RKO (cell line): Measurements from ENCODE around the gene NPIPB6.

Experiments
- DNase-seq: peaks from one replicate; pipeline ENCODE4 v3.0.0-alpha.2; 2016; ENCODE audit warnings: low spot score

The NPIPB6 gene

DNA sequence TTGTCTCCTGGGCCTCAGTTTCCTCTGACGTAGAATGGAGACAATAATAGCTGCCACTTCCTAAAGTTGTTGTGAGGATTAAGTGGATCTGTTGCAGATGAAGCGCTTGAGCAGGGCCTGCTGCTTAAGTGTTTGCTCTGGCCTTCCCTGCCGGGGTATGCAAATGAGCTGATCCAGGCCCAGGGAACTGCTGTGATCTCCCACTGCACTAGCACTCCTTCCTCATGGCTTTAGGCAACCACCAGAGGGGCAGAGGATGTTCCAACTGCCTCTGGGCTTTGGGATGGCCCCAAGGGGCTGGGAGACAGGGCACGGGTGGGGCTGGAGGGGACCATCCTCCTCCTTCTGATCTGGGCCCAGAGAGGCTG lies 64.8 kb downstream of the NPIPB6 start:
- DNase-seq, result no peak

DNA sequence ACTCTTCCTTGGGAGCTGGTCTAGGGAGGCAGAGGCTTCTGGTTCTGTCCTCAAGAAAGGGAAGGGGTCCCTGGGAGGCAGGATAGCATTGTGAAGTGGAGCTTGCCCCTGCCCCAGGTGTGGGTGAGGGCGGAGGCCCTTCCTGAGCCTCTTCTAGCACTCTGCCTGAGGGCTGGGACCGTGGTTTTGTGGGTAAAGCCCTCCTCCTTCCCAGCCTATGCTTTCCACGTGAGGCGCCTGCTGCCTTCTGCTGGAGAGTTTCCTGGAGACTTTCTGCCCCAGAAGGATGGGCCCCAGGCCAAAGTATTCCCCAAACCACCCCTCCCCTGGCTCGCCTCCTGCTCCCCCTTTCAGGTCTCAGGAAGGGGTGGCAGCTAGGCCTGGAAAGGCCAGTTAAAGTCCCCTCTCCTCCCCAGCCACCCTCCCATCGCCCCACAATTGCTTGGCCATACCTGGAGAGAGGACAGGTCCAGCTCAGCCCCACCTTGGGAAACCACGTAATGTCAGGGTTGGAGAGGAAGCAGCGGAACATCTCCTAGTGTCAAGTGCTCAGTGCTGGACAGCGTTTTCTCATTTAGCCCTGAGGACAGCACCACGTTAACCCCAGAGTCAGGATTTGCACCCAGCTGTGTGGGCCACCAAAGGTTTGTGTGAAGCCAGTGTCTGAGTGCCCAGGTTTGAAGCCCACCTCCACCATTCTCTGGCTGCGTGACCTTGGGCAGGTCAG lies 65.4 kb downstream of the NPIPB6 start:
- no peak for DNase-seq

DNA sequence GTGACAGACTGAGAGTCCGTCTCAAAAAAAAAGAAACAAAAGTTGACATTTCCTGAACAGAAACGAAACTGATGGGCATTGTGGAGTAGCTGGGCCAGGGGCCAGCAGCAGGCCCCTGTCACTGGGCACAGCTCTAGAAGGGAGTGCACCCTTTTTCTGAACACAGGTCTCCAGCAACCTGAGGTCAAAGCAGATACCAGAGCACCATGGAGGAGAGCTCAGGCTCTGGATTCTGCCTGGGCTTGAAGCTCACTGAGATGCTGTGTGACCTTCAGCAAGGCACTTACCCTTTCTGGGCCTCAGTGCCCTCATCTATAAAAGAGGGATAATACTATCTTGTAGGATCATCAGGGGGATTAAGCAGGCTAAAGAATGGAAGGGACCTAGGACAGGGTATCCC lies 66.0 kb downstream of the NPIPB6 start:
- DNase-seq, result no peak

DNA sequence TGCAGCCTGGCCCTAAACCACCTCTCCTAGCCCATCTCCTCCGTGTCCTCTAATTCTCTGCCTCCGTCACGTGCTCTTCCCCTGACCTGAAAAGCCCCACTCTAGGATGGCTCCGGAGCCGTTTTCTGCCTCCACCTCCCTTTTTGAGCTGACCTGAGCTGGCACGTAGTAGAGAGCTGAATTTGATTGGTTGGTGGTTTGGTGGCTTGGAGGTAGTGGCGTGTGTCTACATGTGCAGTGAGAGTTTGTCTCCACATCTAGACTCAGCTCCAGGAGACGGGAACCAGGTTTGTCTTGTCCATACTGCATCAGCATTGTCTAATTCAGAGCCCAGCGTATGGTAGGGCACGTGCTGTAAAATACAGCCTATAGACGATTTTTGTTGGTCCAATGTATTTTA lies 68.0 kb downstream of the NPIPB6 start:
- no peak for DNase-seq

DNA sequence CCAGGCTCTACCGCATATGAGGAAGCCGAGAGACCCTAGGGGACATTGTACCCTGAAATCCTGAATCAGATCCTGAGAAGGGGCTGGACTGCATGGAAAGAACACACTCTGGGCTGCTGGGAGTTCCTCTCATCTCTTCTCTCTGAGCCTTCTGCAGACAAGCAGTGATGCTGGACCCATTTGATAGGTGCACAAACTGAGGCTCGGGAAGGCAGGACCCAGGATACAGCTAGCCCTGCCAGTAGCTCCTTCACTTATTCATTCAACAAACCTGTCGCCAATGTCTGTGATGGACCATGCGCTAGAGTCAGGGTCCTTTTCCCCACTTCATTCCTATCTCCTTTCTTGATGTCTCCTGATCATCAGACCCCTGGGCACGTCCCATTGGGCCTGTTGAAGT lies 69.1 kb downstream of the NPIPB6 start:
- no peak for DNase-seq

DNA sequence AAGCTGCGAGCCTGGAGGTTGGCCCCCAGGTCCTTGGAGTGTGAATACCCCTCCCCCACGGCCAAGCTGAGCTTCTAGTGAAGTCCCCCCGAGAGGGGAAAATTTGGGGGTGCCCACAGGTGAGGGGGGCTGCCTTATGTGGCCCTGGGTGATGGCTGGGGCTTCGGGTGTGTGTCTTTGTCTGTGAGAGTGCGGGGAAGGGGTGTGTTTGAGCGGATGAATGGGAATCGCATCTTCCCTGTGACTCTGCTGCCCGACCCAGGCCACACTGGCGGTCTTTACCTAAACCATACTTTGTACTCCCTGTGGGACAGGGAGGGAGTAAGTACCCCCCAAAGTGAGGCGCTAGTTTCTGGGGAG lies 69.7 kb downstream of the NPIPB6 start:
- no peak for DNase-seq

DNA sequence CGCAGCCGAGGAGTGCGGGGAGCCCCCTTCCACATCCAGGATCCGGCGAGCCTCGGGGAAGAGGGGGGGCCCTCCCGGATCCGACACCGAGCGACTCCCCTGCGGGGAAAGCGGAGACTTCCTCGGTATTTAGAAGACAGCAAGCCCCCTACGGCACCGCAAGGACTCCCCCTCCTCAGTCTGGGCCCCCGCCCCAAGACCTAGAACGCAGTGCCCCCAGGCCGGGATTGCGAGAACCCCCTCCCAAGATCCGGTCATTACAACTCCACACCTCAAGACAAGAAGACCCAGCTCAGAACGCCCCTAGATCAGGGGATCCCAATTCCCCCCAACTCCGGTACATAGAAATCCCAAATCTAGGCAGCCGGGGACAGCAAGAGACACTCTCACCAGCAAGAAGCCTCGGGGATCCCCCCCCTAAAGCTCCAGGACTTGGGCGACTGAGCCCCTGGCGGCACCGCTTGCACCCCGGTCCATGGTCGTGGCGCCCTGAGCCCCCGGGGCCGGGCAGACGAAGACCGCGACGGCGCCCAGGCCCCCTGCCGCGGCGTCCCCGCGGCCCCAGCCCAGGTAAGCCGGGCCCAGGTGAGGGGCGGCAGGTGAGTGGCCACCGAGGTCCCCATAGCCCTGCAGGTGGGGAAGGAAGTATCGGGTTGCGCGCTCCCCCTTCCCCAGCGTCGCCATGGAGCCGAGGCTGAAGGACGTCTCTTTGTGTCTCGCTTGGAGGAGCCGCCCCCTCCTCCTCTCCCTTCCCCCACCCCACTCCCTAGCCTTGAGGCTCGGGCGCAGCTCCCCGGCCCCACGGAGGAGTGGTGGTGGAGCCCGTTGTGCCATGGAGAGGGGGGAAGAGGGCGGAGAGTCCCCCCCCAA lies 70.3 kb downstream of the NPIPB6 start:
- no peak for DNase-seq
